HG02763 (cell line): ENCODE data around the gene DNAJC15.

Experiments used
- ATAC-seq: cut with Tn5 transposase; IDR thresholded peaks from one replicate; pipeline ENCODE4 v1.9.1; 2021; ENCODE audit warnings: mild to moderate bottlenecking, moderate library complexity; ENCODE audit not compliant: unreplicated experiment

The DNAJC15 gene

GRCh38 chr13:43150369-43151207 lies 127.2 kb downstream of the DNAJC15 start:
- ATAC-seq, result no peak

GRCh38 chr13:43153436-43154090 lies 130.2 kb downstream of the DNAJC15 start:
- ATAC-seq, result no peak

- ATAC-seq, result no peak
These were observed 130.8 kb downstream of the DNAJC15 start for GRCh38 chr13:43154156-43154651.

GRCh38 chr13:43154839-43155238 lies 131.5 kb downstream of the DNAJC15 start:
- ATAC-seq, result no peak

GRCh38 chr13:43156916-43157315 lies 133.5 kb downstream of the DNAJC15 start:
- no peak for ATAC-seq

- ATAC-seq, result no peak
These were observed 134.4 kb downstream of the DNAJC15 start for GRCh38 chr13:43157796-43158195.

- no peak for ATAC-seq
These were observed 135.1 kb downstream of the DNAJC15 start for GRCh38 chr13:43158516-43158915.

- no peak for ATAC-seq
These were observed 135.7 kb downstream of the DNAJC15 start for GRCh38 chr13:43159026-43159461.
